ENCODE results near the gene NAIF1. TPM values are rescaled to one million over a fixed set of nuclear protein-coding genes. Genes with fewer than 3 reads are reported as not detected.

NAIF1 gene
- polyA plus RNA-seq, 1 of the 3 experiments (the other 2 are of a cell fraction): 14.8 TPM

DNA sequence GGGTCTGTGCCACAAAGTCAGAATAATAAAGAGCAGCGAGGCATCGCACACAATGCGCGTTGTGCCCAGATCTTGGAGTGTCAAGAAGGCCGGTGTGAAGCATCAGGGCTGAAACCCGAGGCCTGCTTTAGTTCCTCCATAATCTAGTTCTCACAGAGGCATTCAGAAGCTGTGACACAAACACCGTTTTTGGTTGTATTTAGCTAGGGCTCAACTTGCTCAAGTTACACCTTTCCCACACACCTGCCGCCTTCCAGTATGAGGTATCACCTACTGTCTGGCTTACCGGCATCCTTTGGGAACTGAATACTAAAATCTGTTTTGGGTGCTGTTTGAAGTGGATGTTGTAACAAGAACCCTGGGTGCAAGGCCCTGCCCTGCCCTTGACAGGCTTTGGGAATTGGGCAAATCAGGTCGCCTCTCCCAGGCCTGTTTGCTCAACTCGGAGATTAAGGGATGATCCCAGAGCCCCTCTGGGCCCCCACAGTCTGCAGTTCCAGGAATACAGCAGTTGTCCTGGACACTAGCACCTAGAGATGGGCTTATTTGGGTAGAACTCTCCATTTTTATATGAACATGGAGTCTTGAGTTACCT, 27.9 kb upstream of the NAIF1 start:
- Histone ChIP-seq H3F3A (replicated peaks; ENCODE audit: insufficient read depth) (peaks cover 29% of the 10 kb centered on the region), H4K20me1 (ENCODE audit: insufficient read depth) (0 out of 2 replicates have a peak, but pooled peaks cover 3% of the 10 kb centered on the region), H3K9me2 (no peaks in the 10 kb centered on the region), H3K4me2 (peak overlapping the region; percentile 51; the same call in 1 of the 2 replicates), H3K9ac (no peak overlapping the region), H3K79me2 (ENCODE audit: insufficient read depth) (peaks cover 88% of the 10 kb centered on the region), H3K4me1 (ENCODE audit: control insufficient read depth in 1 of 2, insufficient read depth in 2 of 2, low read depth in 1 of 2, low read length in 1 of 2) (peaks cover 57 to 62% of the 10 kb centered on the region in 2 experiments), H3K36me3 (replicated peaks in 1 of 2; ENCODE audit: control insufficient read depth in 1 of 2, insufficient read depth in 2 of 2, low read length in 1 of 2) (peaks cover 0 to 2% of the 10 kb centered on the region in 2 experiments), H3K4me3 (ENCODE audit: low read depth in 2 of 2, low read length in 1 of 2) (no peak overlapping the region), H3K27ac (ENCODE audit: low read depth in 2 of 2, low read length in 1 of 2) (peak overlapping the region; percentile 77 to 96), H3K9me3 (no peaks in the 10 kb centered on the region), H2AFZ (ENCODE audit: low read depth) (no peak overlapping the region), H3K27me3 (ENCODE audit: insufficient read depth) (no peaks in the 10 kb centered on the region)
- CTCF ChIA-PET: interaction anchor here (0.8 to 18.8 kb wide), 8 partner anchors 8 to 151 kb away, joined by 3 to 246 read pairs (median 3); no protein-coding TSS in a partner anchor
- POLR2A ChIA-PET: interaction anchor here (1.2 to 1.7 kb wide), 3 partner anchors 12 to 33 kb away, joined by 3 to 5 read pairs (median 4); partner anchors contain the start of genes NAIF1 and SLC25A25
- no peak for DNase-seq
- TF ChIP-seq FOSL2 (IDR thresholded peaks at IDR 0.05; ENCODE audit: borderline replicate concordance, low read depth) (no peak), SMC3 (IDR thresholded peaks at IDR 0.05; ENCODE audit: low read depth, low read length) (no peak), MXI1 (IDR thresholded peaks at IDR 0.05; ENCODE audit: low read depth, low read length) (no peak), NRF1 (IDR thresholded peaks at IDR 0.05; ENCODE audit: low read depth, low read length) (no peak), FOXM1 (IDR thresholded peaks at IDR 0.05; ENCODE audit: low read depth) (no peak), EZH2phosphoT487 (IDR thresholded peaks at IDR 0.05; ENCODE audit: borderline replicate concordance, low read depth) (no peak), MEF2A (IDR thresholded peaks at IDR 0.05; ENCODE audit: borderline replicate concordance, low read depth) (no peak), EP300 (IDR thresholded peaks at IDR 0.05; ENCODE audit: borderline replicate concordance in 1 of 2, low read depth in 1 of 2, low read length in 1 of 2) (no peak)
- TF ChIP-seq, protein P1, sequence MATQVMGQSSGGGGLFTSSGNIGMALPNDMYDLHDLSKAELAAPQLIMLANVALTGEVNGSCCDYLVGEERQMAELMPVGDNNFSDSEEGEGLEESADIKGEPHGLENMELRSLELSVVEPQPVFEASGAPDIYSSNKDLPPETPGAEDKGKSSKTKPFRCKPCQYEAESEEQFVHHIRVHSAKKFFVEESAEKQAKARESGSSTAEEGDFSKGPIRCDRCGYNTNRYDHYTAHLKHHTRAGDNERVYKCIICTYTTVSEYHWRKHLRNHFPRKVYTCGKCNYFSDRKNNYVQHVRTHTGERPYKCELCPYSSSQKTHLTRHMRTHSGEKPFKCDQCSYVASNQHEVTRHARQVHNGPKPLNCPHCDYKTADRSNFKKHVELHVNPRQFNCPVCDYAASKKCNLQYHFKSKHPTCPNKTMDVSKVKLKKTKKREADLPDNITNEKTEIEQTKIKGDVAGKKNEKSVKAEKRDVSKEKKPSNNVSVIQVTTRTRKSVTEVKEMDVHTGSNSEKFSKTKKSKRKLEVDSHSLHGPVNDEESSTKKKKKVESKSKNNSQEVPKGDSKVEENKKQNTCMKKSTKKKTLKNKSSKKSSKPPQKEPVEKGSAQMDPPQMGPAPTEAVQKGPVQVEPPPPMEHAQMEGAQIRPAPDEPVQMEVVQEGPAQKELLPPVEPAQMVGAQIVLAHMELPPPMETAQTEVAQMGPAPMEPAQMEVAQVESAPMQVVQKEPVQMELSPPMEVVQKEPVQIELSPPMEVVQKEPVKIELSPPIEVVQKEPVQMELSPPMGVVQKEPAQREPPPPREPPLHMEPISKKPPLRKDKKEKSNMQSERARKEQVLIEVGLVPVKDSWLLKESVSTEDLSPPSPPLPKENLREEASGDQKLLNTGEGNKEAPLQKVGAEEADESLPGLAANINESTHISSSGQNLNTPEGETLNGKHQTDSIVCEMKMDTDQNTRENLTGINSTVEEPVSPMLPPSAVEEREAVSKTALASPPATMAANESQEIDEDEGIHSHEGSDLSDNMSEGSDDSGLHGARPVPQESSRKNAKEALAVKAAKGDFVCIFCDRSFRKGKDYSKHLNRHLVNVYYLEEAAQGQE (IDR thresholded peaks at IDR 0.05; ENCODE audit: low read depth, low read length): no peak
- TF ChIP-seq, protein P2, sequence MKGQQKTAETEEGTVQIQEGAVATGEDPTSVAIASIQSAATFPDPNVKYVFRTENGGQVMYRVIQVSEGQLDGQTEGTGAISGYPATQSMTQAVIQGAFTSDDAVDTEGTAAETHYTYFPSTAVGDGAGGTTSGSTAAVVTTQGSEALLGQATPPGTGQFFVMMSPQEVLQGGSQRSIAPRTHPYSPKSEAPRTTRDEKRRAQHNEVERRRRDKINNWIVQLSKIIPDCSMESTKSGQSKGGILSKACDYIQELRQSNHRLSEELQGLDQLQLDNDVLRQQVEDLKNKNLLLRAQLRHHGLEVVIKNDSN (IDR thresholded peaks at IDR 0.05; ENCODE audit: borderline replicate concordance, low read depth): no peak
- 77% methylated on average over 9 of the region's 11 CpGs for WGBS (ENCODE audit: low lambda C conversion rate)

Measured in SK-N-SH (cell line).